GM11168 (cell line): ENCODE data around the gene HMX1.

Experiments
- in situ Hi-C: fragments of 300-500 bp; cut with MboI; formaldehyde crosslinking; loops from one replicate; pipeline ENCODE4 v1.12.0; 2022; ENCODE audit warnings: low sequenced_read_pairs; ENCODE audit not compliant: unreplicated experiment

The HMX1 gene

DNA sequence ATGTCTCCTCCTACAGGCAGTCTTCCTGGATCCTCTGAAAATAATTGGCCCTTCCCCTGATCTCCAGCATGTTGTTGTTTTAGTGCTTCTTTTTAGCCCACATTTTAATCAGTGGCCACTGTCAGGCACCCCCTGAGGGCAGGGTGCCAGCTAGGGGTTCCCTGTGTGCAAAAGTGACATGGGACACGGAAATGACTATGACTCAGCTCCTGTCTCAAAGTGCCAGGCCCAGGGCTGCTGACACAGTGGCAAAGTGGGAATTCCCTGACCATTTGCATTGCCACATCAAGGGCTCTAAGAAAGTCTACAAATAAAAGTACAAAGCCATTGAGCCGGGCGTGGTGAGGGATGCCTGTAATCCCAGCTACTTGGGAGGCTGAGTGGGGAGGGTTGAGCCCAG lies 24.8 kb downstream of the HMX1 start:
- in situ Hi-C loops = no loop called here

DNA sequence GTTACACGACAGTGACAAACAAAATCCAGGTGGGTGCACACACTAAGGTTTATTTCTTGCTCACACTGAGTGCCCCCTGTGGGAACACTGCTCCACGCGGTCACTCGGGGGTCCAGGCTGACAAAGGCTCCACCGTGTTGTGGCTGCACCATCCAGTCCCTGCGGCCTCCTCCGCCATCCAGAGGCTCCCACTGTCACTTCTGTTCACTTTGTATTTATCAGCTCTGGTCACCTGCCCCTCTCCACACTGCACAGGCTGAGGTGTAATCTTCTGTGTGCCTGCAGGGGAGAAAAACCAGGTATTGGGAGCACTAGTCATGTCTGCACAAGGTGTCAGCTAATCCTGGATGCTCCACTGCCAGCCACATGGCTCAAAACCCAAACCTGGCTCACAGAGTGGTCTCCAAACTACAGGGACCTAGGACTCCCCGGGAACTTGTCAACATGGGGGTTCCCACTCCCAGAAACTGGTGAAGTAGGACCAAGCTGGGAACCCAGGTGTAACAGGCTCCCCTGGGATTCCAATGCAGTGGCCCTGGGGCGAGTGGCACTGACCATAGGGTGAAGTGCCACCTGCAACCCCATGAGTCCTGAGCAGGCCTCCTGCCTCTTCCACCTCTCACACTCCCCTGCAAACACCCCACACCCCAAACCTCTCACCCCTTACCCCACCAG lies 25.5 kb downstream of the HMX1 start:
- in situ Hi-C loops = no loop called here

DNA sequence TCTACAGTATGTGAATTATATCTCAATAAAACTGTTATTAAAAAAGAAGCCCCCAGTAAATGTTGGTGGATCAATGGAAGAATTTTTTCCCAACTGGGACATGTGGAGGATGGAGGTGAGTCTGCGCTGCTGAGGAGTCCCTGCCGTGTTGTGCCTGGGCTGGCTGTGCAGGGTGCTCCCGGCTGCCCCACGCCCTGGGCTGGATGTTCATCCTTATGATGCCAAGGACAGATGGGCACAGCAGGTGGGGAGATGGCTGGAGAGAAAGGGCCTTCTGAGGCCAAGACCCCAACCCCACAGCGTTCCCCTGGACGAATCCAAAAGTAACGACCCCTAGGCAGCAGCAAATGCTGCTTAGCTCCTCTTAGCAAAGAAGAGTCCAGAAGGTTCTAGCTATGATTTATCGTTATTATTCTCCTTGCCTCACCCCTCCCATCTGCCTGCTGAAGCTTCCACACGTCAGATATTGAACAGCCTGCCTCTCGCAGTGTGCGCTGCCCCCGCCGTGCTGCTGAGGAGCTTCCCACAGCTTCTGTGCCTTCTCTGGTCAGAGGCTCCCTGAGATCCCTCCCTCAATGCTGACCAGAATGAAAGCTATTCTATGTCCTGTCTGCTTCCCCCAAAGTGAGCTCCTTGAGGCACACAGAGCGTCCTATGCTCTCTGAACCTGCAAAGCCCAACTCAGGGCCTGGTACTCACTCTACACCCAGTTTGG lies 26.5 kb downstream of the HMX1 start:
- in situ Hi-C loops = no loop called here

- in situ Hi-C loops = no loop called here
Observed at GRCh38 chr4:8843597-8843996, 28.0 kb downstream of the HMX1 start.

DNA sequence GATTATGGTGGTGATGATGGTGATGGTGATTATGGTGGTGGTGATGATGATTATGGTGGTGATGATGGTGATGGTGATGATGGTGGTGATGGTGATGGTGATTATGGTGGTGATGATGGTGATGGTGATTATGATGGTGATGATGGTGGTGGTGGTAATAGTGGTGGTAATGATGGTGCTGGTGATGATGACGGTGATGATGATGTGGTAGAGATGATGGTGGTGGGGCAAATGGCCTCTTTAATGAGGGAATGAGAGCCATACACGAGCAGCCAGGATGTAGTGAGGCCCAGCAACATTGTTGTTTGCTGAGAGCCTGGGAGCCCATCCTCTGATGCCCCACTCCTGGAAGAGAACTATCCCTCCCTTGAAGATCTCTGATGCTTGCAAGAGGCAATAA lies 29.0 kb downstream of the HMX1 start:
- in situ Hi-C loops = no loop called here

DNA sequence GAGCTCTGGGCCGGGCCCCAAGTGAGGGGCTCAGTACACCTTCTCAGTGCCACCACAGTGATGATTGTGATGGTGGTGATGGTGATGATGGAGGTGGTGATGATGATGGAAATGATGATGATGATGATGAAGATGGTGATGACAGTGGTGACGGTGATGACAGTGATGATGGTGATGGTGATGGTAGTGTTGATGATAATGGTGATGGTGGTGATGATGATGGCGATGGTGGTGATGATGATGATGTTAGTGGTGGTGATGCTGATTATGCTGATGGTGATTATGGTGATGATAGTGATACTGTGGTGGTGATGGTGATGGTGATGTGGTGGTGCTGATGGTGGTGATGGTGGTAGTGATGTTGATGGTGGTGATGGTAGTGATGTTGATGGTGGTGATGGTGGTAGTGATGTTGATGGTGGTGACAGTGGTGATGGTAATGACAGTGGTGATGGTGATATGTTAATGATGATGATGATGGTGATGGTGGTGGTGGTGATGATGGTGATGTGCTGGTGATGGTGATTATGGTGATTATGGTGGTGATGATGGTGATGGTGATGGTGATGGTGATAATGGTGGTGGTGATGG lies 29.9 kb downstream of the HMX1 start:
- in situ Hi-C loops = no loop called here

DNA sequence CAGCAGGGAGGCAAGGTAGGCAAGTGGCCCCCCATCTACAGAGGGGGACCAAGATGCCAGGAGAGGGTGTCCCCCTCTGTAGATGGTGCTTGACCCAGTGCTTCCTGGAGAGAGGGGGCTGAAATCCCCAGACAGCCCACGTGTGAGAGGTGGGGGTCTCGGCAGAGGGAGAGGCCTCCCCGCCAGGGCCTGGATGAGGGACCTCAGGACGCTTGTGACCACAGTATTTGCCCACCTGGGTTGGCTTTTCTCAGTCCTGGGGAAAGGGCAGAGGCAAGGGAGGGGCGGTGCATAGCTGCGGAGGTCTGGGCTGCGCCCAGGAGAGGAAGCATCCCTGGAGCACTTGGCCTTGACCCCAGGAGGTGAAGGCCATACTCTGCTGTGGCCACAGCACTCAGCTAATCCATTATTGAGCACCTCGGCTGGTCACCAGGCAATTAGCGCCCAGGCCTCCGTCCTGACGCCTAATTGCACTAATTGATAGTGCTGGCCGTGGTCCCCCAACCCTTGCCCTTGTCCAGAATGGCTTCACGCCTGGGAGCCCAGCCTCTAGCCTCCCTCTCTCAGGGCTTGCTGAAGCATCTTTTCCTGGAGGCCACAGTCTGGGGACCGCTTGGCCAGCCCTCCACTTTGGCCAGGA lies 30.7 kb downstream of the HMX1 start:
- in situ Hi-C loops = no loop called here

- in situ Hi-C loops = no loop called here
Observed at GRCh38 chr4:8840006-8840793, 31.4 kb downstream of the HMX1 start.

GRCh38 chr4:8838961-8839431 lies 32.6 kb downstream of the HMX1 start:
- in situ Hi-C loops = no loop called here

DNA sequence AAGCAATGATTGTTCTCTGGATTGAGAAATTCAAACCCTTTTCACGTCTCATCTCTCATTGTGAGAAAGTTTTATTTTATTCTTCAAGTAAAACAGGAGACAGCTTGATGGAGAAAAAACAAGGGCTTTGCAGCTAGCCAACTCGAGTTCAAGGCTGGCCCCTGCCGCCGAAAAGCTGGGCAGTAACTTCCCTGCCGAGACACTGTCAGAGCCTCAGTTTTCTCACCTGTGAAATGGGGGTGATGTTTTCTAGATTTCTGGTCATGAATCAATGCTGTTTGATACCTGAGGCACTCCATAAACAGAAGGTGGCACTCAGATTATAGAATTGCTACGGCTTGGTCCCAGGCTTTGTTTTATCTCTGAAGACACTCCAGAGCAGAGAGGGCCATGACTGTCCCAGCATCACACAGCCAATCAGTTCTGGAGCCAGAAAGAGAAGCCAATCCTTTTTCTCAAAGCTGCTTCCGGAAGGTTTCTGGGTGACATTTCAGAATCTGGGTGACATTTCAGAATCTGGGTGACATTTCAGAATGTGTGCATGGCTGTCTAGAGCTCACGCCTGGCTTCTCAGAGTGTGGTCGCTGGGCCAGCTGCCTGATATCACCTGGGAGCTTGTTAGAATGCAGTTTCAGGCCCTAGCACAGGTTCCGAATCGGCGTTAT lies 33.2 kb downstream of the HMX1 start:
- in situ Hi-C loops = no loop called here

- in situ Hi-C loops = no loop called here
Observed at GRCh38 chr4:8837181-8837841, 34.3 kb downstream of the HMX1 start.

- in situ Hi-C loops = no loop called here
Observed at GRCh38 chr4:8836664-8837171, 34.9 kb downstream of the HMX1 start.

- in situ Hi-C loops = no loop called here
Observed at GRCh38 chr4:8835521-8836365, 35.9 kb downstream of the HMX1 start.

DNA sequence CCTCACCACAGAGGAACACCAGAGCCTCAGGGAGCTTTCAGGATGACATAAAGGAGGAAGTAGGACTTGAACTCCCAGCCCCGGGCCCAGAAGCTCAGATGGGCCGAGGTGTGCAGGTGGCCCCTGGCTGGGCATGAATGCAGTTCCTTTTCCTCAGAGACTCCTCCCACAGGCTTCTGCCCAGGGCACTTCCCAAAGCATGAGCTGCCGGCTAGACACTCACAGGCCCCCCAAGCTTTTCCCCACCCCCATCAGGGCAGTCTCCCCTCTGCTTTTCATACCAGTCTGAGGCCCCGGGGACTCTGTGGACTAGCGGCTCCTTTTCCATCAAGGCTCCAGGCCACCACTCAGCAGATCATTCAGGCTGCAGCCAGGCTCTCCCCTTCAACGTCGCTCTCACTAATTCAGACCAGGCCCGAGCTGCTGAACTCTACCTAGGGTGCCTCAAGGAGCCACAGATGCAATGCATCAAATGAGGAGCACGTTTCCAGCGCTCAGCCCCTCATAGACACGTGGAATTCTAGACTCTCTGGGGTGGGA lies 36.9 kb downstream of the HMX1 start:
- in situ Hi-C loops = no loop called here

- in situ Hi-C loops = no loop called here
Observed at GRCh38 chr4:8832113-8832915, 39.3 kb downstream of the HMX1 start.

DNA sequence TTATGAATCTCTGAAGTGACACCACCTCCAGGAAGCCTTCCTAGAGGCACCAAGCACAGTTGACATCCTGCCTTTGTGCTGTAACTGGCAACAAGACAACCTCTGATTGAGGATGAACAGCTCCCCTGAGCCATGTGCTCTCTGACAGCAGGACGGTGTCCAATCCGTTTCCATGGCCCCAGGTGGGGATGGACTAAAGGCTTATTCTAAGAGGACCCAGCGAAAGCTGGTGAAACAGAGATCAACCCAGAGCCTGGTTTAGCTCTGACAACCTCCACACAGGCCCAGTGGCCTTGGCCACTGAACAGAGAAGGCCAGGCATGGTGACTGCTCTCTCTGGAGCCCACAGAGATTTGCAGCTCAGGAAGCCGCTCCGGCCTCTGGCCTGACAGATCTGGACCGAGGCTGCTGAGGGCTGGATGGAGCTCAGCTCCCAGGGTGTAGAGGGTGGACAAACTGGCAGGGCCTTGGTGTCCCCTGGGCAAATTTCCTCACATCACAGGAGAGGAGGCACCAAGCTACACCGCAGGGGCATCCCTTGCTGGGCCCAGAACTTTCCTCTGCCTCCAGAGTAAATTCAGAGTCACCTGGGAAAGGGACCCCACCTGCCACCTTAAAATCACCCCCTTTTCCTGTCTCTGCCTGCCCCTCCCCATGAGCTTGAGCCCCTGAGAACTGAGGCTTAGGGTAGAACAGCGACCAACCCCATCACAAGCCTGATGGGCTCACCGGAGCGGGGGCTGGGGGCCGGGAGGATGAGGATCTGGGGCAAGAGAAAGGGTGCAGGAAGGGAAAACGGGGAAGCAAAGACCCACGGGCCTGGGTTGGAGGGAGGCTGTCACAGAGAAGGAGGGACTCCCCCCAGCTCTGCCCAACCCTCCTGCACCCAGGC lies 40.2 kb downstream of the HMX1 start:
- in situ Hi-C loops = no loop called here
